GM21381 (cell line): ENCODE measurements around the gene GLRX2.

Experiments
- ATAC-seq: cut with Tn5 transposase; IDR thresholded peaks from one replicate; pipeline ENCODE4 v1.9.1; 2021; ENCODE audit warnings: mild to moderate bottlenecking, moderate library complexity; ENCODE audit not compliant: unreplicated experiment

The GLRX2 gene

GRCh38 chr1:193113258-193113991 is 8.2 kb upstream of the GLRX2 start:
- ATAC-seq = no peak

DNA sequence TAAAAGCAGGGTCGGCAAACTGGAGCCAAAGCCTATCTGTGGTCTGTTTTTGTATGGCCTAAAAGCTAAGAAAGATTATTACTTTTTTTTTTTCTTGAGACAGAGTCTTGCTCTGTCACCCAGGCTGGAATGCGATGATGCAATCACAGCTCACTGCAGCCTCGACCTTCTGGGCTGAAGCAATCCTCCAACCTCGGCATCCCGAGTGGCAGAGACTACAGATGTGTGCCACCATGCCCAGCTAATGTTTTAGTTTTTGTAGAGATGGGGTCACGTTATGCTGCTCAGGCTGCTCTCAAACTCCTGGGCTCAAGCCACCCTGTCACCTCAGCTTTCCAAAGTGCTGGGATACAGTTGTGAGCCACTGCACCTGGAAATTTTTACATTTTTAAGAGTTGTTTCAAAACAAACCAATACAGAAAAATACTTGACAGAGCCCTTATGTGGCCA is 6.5 kb upstream of the GLRX2 start:
- no peak for ATAC-seq

DNA sequence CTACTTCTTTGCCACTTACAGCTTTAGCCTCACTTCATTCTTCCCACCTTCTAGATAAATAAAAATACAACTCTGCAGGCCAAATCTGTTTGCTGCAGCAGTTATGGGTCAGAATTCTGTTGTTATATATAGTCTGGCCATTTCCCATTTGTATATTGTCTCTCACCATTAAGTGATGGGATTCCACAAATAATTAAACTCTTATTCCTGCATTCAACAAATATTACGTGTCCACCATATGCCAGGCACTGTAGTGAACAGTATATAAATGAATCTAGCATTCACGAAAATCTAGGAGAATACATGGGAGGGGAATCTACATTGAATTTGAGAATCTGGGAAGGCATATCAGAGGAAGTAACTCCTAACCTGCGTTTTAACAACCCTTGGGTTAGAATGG is 5.7 kb upstream of the GLRX2 start:
- no peak for ATAC-seq

DNA sequence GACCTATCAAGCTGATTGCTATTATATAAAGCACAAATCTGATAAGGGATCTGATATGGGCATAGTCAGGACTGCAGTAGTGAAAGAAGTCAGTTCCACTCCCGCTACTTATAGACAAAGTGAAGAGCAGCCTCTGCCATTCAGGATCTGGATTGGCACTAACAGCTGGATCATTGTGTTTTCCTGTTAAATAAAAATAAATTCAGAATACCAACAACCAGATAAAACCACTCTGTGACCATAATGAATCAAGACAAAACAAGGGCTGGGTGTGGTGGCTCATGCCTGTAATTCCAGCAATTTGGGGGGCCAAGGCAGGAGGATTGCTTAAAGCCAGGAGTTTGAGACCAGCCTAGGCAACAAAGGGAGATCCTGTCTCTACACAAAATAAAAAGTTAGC is 5.0 kb upstream of the GLRX2 start:
- ATAC-seq = no peak

DNA sequence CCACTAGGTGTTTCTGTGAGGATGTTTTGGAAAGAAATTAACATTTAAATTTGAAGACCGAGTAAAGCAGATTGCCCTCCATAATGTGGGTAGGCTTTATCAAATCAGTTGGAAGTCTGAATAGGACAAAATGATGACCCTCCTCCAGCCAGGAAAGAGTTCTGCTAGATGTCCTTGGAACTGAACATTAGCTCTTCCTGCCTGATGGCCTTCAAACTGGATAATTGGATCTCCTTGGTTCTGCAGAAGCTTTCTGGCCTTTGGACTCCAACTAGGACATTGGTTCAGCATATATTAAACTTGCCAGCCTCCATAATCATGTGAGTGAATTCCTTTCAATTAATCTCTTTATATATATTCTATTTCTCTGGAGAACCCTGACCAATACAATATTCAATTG is 4.4 kb upstream of the GLRX2 start:
- no peak for ATAC-seq

DNA sequence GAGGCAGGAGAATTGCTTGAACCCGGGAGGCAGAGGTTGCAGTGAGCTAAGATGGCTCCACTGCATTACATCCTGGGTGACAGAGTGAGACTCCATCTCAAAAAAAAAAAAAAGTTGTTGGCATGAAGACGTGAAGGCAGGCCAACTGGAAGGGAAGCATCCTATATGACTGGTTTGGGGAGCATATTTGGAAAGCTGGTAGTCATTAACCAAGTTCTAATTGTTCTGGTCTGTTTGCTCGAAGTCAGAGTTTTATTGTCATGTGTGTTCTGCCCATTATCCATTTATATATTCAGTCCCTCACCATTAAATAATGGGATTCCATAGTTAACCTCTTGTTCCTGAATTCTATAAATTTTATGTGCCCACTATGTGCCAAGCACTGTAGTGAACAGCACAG is 3.3 kb upstream of the GLRX2 start:
- no peak for ATAC-seq

DNA sequence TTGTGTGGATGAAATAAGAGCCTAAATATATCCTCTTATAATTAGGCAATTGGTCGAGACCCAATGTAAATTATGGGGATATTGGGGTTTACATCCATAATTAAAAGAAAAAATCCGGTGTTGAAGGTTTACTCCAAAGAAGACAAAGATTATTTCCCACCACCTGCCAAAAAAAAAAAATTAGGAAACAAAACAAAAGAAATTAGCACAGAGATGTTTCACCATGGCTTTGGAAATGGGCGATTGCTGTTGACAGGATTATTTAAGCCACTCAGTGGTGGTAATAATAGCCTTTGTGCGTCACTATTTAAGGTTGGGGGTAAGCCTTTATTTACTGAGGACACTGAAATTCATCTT is 585 bp upstream of the GLRX2 start:
- ATAC-seq = no peak

GRCh38 chr1:193104502-193104906 is 710 bp downstream of the GLRX2 start:
- ATAC-seq = peak; percentile 34

GRCh38 chr1:193103759-193104501 is 1.3 kb downstream of the GLRX2 start:
- no peak for ATAC-seq

GRCh38 chr1:193102662-193103061 is 2.6 kb downstream of the GLRX2 start:
- ATAC-seq = no peak

GRCh38 chr1:193094112-193094511 is 11.1 kb downstream of the GLRX2 start:
- no peak for ATAC-seq

- no peak for ATAC-seq
Observed at GRCh38 chr1:193090865-193091264, 14.3 kb downstream of the GLRX2 start.

GRCh38 chr1:193087893-193088292 is 17.3 kb downstream of the GLRX2 start:
- ATAC-seq = no peak

- no peak for ATAC-seq
Observed at GRCh38 chr1:193086342-193086741, 18.9 kb downstream of the GLRX2 start.

GRCh38 chr1:193085263-193085662 is 20.0 kb downstream of the GLRX2 start:
- no peak for ATAC-seq

DNA sequence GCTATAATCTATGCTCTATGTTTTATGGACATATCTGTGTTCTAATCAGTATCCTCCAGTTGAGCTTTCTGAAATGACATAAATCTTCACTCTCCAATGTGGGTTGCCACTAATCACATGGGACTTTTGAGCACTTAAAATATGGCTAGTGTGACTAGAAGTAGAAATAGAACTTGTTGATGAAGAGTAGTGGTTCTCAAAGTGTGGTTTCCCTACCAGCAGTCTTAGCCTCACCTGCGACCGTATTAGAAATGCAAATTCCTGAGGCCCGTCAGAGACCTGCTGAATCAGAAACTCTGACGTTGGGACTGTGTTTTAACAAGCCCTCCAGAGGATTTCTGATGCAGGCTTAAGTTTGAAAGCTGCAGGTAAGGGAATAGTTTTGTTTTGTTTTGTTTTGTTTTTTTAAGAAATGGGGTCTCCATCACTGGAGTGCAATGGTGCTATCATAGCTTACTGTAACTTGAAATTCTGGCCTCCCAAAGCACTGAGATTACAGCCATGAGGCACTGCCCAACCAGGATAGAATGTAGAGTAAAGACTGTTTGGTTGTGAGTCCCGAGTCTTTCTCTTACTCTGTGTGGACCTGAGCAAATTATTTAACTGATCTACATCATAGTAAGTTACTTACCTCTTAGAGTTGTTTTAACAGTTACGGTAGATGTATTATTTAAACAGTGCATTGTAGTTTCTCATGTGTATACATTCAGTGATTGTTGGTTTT is 21.7 kb downstream of the GLRX2 start:
- peak; percentile 97 for ATAC-seq

DNA sequence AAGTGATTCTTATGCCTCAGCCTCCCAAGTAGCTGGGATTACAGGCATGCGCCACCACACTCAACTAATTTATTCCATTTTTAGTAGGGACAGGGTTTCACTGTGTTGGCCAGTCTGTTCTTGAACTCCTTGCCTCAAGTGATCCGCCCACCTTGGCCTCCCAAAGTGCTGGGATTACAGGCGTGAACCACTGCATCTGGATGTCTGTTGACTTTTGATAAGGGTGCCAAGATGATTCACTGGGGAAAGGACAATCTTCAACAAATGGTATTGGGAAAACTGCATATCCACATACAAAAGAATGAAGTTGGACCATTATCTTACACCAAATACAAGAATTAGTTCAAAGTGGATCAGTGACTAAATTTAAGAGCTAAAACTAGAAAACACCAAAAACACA is 26.0 kb downstream of the GLRX2 start:
- ATAC-seq = no peak

DNA sequence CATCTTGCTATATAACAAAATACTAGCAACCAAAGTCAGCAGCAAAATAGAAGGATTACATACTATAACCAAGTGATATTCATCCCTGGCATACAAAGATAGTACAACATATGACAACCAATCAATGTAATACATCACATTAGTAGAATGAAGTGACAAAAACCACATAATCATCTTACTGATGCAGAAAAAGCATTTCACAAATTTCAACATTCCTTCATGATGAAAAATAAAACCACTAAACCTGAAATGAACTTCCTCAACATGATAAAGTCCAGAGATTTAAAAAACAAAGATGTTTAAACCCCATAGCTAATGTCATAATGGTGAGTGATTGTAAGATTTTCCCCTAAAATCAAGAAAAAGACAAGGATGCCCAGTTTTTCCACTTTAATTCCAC is 27.2 kb downstream of the GLRX2 start:
- ATAC-seq = no peak

GRCh38 chr1:193070942-193071341 is 34.3 kb downstream of the GLRX2 start:
- peak; percentile 65 for ATAC-seq

DNA sequence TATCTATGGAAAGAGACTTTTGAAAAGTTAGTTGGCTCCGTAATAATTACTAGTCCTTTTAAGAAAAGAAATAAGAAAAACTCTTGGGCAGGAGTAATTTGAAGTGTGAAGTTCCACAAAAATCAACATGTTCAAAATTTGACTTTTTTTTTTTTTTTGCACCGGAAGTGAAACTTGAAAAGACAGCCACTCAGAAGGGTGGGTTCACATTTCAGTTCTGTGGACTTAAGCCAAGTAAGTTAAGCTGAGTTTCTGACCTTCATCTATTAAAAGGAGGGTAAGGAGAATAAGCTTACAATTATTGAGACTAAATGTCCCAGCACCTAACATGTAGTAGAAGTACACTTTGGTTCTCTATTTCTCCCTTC is 34.8 kb downstream of the GLRX2 start:
- peak; percentile 42 for ATAC-seq

DNA sequence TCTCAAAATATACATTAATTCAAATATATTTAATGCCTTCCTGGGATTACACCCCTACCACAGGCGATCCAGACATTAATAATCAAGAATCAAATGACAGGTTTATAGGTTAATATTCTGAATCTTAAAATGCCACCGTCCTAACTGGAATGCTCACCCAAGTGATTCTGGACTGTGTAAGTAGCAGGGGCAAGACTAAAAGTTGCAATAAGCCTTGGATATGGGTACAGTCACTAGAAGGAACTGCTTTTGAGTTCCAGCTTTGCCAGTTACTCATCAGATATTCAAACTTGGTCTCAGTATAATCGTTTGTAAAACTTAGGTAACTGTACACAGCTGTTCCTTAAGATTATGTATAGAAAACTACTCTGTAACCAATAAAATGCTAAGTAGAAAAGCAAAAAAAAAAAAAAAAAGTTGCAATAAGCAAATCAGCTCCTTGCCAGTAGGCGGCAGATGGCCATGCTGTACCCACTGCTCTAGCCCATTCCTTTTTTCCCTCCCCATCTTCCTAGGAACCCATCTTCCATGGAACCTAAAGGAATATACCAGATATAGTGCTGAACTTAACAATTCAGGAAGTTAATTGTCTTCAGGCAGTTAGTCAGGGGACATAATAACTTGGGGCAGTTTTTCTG is 35.3 kb downstream of the GLRX2 start:
- no peak for ATAC-seq
